GM19397 (cell line): Measurements from ENCODE around the gene U2AF2.
A peak's percentile ranks its signal among the peaks of the same experiment; 100 is the strongest.

Experiments used
- ATAC-seq: cut with Tn5 transposase; IDR thresholded peaks from one replicate; pipeline ENCODE4 v1.9.1; 2021; ENCODE audit warnings: mild to moderate bottlenecking, moderate library complexity; ENCODE audit not compliant: unreplicated experiment

U2AF2 gene

DNA sequence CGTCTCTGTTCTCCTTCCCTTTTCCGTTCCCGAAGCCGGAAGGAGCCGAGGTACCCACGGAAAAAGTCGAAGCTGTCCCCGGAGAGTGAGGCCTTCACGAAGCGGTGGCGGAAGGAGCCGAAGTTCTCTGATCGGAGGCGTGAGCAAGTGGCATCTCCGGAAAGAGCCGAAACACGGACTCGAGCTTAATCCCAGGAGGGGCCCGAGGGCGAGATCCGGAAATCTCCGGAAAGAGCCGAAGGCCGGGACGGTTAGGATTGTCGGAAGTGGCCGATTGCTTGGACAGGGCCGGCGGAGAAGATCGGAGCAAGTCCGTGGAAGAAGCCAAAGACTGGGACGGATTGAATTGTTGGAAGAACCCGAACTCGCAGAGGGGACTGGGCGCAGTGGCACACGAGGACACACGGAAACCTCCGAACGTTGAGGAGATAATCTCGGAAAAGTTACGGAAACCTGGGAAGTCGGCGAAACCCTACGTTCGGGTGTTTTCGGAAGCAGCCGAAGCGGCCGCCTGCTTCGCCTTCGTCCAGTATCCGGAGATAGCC lies 440 bp upstream of the U2AF2 start:
- ATAC-seq: peak; percentile 59

DNA sequence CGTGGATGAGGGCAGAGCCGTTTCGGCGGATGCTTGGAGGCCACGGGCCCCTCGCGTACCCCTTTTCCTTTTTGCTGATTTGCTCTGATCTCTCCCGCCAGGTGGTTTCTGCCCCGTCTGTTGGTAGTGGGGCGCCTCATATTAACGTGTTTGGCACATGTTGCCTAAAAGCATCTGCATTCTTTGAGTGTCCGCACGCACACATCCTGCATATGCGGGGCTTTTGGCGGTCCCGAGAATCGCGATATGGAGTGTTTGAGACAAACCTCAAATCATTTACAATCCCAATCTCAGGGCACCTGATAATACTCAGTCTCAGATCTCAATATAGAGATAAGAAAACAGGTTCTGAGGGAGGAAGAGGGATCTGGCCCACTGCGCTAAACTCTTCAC lies 809 bp downstream of the U2AF2 start:
- no peak for ATAC-seq

DNA sequence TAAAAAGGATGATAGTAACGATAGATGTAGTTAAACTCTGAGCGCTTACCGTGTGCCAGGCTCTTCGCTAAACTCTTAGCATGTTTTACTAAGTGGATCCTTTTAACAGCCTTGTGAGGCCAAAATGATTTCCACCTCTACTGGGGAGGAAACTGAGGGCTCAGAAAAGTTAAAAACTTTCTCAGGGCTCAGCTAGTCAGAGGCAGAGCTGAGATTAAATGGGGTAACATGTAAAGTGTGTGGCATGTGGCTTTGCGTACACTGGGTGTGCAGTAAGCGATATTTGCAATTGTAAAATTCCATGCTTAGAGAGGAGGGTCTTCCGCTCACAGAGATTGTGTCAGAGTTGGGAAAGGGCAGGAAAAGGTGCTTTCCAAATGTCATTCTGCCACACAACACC lies 1.7 kb downstream of the U2AF2 start:
- ATAC-seq: no peak

DNA sequence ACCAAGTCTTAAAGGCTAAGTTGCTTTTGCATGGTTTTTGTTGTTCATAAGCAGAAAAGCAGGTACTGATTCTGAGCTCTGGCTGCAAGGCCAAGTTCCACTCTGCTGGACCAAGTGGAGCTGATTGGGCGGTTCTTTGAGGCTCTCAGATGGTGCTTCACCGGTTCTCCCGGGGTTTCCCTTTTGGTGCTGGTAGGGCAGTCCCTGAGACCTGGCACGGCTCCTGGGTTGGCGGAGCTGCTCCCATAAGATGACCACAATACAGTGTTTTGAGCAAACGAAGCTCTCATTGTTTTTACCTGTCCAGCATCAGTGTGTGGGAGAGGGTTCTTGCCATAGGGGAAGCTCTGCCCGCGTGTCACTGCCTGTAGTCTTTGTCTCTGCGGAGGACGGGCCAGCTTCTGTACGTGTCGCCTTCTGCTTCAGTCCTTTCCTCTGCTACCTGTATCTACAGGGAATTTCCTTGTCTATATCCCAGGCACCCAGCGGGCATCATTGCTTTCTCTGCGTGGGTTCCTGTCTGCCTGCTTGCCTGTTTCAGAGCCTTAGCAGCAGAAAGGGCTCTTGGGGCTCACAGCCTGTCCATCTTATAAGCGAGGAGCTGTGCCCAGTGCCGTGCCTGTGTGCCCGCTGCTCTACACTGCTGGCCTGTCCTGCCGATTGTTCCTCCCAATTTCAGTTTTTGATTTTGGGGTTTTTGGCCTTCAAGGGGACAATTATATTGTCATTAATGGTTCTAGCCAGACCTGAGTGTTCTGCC lies 2.3 kb downstream of the U2AF2 start:
- no peak for ATAC-seq

DNA sequence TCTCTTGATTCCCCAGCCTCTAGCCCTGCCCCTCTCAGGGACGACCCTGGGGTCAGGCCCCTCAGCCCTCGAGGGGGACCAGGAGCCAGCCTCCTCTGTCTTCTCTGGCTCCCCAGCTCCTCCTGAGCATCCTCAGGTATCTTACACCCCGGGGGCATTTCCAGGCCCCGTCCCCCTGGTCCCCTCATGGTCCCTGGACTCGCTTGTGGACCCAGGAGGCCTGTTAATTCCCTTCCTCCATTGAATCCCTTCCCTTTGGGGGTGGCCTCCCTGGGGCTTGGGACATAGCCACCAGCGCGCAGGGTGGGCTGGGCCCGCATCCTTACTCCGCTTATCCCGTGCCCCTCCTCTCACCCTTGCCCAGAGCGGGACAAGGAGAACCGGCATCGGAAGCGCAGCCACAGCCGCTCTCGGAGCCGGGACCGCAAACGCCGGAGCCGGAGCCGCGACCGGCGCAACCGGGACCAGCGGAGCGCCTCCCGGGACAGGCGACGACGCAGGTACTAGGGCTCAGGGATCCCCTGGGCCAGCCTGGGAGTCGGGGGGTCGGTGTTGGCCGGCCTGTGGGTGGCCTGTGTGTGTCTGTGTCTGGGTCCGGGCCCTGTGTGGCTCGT lies 4.1 kb downstream of the U2AF2 start:
- no peak for ATAC-seq

DNA sequence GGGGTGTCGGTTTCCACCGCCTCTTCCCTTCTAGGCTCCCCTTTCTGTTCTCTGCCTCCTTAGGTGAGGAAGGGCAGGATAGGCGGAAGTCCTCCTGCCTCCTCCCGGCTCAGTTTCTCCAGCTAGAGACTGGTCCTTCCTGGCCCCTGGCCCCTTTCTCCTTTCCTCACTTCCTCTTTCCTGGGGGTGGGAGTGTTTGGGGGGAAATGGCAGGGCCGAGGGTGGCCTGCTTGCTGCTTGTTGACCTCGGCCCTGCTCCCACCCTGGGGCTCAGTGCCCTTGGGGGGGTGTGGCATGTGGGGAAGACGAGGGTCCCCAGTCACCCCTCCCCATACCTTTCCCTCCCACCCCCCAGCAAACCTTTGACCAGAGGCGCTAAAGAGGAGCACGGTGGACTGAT lies 5.0 kb downstream of the U2AF2 start:
- ATAC-seq: no peak

DNA sequence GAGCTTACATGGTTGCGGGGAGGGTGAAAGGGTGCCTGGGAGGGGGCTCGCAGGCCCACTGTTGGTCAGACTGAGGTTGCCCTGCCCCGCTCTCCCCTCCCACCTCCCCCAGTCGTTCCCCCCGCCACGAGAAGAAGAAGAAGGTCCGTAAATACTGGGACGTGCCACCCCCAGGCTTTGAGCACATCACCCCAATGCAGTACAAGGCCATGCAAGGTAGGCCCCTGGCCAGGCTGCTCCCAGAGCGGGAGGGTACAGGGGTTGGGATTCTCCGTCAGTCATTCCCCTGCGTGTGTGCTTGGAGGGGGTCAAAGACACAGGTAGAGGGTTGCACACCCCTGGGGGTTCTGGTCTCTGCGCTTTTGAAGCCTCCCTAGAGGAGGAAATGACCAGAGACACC lies 5.6 kb downstream of the U2AF2 start:
- ATAC-seq: no peak

DNA sequence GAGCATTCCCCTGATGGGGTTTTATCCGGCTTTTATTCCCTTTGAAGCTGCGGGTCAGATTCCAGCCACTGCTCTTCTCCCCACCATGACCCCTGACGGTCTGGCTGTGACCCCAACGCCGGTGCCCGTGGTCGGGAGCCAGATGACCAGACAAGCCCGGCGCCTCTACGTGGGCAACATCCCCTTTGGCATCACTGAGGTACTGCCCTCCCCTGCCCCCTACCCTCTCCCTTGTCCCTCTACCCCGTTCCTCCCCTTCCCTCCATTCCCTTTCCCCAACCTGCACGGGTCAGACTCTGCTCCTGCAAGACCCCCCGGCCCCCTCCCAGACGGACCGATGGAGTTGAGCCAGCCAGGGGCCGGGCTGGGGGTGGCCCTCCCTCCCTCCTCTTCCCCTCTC lies 6.2 kb downstream of the U2AF2 start:
- no peak for ATAC-seq

DNA sequence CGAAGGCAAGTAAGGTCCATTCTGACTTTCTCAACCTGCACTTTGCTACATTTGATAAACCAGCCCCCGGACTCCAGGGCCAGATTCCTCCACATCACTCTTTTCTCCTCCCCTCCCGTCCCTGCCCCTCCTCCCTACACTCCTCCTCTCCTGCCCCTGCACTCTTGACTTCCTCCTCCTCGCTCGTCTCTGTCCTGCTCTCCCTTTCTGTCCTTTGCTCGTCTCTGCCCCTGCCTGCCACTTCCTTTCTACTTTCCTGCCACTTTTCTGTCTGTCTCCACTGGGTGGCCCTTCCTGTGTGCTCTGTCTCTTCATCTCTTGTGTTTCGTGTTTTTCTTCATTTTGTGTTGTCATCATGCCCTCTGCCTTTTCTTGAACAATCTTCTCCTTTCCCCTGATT lies 7.0 kb downstream of the U2AF2 start:
- ATAC-seq: no peak

DNA sequence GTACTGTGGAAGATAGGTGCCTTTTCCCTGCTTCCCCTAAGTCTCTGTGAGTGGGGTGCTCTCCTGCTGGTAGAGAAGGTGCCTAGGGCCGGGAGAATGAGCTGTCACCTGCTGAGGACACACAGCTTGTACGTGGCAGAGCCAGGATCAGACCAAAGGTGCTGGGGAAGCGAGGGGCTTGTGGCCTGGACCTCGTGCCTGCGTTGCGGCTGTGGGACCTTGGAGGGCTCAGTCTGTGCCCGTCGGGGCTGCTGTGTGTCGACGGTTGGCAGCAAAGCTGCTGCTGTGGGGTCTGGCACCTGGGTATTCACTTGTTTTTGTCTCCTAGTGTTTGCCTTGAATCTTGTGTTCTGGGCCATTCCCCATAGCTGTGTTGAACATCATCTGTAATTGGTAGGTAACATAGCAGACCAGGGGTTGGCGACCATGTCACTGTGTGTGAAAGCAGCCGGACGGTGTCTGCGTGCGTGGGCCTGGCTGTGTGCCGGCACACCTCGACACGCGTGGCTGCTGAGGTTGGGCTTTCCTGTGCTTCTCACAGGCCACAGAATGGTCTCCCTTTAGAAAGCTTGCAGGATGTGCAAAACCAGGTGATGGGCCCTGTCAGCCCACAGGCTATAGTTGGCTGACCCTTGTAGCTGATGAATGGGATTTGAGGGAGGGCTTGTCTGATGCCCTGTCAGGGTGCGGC lies 9.2 kb downstream of the U2AF2 start:
- no peak for ATAC-seq

DNA sequence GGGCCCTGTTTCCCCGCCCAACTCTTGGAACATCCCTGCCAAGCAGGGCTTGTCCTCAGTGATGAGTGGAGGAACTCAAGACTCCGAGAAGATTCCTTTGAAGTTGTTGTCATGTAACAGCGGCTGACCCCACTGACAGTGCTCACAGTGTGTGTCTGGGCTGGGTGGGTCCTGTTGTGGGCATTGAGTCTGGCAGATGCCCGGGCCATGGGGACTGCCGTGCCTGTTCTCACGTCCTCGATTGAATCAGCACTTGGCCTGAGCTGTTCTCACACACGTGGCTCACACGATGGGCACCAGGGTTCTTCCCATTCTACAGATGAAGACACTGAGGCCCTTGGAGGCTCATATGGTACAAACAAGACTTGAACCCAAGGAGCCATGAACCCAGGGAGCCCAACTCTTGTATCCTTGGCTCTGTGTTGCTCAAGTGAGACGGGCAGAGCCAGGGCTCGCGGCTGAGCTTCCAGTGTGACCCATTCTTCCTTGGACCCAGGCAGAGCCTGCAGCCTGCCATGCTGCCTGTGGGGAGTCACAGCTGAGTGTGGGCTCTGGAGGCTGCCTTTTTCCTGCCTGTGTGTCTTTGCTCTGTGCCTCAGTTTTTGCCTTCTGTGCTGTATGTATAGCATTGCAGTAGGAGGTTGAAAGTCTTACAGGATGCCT lies 11.6 kb downstream of the U2AF2 start:
- ATAC-seq: no peak

DNA sequence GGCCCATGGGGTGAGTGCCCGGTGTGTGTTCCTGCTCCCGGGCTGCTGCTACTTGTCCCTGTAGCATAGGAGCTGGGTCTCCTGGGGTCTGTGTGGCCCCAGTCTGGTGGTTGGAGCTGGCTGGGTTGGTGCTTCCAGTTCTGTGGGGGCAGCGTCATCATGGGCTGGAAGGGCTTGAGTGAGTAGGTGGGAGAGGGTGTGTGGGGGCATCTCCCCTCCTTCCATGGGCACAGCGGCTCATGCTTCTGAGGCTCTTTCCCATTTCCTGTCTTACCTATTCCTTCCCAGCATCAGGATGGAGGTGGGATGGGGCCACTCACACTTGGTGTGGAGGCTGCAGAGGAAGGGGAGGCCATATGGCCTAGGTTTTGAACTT lies 12.2 kb downstream of the U2AF2 start:
- ATAC-seq: no peak

DNA sequence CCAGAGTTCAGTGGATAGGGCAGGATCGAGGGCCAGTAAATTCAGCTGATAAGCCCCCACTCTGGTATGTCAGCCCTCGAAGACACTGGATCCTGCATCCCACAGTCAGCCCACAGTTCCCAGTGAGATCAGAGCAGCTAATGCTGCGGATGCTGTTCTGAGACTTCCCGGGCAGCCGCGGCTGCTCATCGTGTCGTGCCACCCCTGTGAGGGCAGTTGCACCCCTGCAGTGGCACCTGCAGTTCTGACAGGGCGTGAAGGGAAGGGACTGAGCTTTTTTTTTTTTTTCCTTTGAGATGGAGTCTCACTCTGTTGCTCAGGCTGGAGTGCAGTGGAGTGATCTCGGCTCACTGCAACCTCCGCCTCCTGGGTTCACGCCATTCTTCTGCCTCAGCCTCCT lies 12.7 kb downstream of the U2AF2 start:
- ATAC-seq: no peak

DNA sequence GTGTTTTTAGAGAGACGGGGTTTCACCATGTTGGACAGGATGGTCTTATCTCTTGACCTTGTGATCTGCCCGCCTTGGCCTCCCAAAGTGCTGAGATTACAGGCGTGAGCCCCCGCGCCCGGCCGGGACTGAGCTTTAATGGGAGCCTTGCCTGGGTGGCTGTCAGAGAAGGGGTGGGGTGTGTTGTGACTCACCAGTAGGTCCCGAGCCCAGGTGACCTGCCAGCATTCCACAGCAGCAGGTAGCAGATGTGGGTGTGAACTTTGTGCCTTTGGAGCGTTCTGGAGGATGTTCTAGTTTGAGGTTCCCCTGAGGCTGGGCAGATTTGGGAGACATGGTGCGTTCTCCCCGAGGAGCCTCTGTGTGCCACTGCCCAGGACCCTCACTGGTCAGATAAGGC lies 13.1 kb downstream of the U2AF2 start:
- ATAC-seq: no peak

DNA sequence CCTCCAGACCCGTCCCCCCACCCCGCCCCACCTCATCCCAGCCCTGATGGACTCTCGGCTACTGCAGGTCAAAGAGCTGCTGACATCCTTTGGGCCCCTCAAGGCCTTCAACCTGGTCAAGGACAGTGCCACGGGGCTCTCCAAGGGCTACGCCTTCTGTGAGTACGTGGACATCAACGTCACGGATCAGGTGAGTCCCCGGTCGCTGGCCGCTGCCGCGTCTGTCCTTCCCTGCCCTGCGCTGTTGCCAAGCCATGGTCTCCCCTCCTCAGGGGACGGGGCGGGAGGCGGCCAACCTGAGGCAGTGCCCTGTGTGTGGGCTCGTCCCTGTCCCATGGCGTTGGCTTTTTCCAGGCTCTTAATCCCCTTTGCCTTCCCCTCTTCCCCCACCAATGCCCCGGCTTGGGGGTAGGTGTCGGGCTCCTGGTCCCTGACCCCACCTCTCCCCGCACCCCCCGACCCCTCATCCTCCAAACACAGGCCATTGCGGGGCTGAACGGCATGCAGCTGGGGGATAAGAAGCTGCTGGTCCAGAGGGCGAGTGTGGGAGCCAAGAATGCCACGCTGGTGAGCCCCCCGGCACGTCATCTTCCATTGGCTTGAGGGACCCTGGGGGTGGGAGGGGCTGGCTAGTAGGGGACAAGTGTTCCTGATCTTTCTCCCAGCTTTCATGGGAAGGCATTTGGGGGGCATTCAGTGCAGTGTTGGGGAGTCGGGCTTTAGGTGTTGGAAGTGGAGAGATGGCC lies 13.9 kb downstream of the U2AF2 start:
- ATAC-seq: no peak

DNA sequence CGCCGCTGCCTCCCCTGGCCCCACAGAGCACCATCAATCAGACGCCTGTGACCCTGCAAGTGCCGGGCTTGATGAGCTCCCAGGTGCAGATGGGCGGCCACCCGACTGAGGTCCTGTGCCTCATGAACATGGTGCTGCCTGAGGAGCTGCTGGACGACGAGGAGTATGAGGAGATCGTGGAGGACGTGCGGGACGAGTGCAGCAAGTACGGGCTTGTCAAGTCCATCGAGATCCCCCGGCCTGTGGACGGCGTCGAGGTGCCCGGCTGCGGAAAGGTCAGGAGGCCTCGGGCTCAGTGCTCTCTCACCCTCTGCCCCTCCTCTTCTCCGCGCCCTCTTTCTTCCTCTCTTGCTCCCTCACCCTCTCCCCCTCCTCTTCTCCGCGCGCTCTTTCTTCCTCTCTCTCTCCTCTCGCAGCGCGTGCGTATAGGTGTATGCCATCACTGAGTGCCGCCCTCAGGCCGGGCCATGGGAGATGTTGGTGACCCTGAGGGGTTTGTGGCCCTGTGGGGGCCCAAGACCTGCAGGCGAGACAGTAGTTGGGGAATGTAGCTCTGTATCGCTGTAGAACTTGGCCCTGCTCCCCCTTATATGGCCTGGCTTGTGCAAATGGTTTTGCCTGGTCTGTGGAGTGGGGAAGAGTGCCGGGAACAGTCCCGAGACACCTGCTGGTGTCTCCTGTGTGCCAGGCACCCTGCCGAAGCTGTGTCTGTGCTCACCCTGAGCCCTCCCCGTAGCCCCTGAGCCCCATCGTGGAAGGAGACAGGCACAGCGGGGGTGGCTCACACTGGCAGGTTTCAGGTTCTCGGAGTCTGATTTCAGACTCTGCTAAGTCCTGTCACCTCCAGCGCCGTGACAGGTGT lies 14.8 kb downstream of the U2AF2 start:
- no peak for ATAC-seq

DNA sequence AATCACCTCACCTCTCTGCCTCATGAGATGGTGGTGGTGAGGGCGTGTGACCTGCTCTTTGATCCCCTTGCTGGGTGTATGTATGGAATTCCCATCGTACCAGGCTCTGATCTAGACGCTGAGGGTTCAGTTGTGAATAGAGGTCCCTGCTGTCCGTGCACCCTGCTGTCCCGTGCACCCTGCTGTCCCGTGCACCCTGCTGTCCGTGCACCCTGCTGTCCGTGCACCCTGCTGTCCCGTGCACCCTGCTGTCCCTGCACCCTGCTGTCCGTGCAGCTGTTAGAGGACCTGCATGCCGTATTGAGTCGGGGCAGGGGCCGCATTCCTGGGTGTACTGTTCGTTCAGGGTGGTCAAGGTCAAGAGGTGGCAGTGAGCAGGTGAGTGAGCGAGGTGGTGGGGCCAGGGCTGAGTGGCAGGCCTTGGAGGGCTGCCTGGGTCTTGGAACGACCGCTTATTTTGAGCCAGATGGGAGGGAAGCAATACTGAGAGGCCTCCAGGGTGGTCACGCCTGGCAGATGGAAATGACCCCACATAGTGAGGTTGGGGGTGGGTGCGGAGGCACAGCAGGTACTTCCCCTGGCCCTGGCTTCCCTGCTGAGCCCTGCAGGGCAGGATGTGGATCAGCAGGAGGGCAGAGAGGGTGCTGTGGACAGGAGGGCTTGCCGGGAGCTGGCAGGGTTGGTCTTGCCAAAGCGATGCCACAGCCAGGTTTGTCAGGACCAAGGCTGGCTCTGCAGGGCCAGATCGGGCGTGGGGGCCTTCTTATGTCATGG lies 15.6 kb downstream of the U2AF2 start:
- no peak for ATAC-seq

DNA sequence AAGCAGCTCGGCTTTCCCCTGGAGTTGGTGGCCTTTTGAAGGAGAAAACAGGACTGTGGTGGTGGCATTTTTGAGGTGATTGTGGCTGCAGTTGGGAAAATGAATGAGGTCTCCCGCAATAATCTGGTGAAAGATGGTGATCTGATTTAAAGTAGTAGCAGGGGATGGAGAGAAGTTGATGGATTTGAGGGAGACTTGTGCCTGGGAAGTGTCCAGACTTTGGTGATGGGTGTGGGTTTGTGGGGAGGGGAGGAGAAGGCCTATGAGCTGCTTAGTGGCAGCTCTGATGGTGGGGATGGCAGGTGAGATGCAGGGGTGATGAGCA lies 16.2 kb downstream of the U2AF2 start:
- ATAC-seq: no peak

DNA sequence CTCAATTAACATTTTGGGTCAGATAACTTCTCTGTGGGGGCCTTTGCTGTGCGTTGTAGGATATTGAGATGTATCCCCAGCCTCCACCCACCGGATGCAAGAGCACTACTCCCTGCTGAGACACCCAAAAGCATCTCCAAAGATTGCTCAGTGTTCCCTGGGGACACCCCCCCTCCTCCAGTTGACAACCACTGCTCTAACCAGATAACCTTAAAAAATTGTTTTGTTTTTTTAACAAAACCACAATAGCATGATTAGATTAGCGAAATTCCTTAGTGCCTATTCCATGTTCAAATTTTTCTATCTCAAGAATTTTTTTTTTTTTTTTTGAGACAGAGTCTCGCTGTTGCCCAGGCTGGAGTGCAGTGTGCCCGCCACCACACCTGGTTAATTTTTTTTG lies 17.6 kb downstream of the U2AF2 start:
- no peak for ATAC-seq
